Activated T-helper 9 cell treated with anti-CD3 and anti-CD28 coated beads, Interleukin-2, amount 50 U/mL, for 16 hours (primary cell): ENCODE data around the gene SHMT1.
"Not testable (repeated sequence)": the region's sequence is repeated elsewhere in the genome, so short reads cannot be mapped to it uniquely, and the experiment has no call there.

Experiments
- DNase-seq: peaks from one replicate; pipeline ENCODE4 v3.0.0-alpha.2; 2020; ENCODE audit warnings: low read depth

Gene SHMT1

DNA sequence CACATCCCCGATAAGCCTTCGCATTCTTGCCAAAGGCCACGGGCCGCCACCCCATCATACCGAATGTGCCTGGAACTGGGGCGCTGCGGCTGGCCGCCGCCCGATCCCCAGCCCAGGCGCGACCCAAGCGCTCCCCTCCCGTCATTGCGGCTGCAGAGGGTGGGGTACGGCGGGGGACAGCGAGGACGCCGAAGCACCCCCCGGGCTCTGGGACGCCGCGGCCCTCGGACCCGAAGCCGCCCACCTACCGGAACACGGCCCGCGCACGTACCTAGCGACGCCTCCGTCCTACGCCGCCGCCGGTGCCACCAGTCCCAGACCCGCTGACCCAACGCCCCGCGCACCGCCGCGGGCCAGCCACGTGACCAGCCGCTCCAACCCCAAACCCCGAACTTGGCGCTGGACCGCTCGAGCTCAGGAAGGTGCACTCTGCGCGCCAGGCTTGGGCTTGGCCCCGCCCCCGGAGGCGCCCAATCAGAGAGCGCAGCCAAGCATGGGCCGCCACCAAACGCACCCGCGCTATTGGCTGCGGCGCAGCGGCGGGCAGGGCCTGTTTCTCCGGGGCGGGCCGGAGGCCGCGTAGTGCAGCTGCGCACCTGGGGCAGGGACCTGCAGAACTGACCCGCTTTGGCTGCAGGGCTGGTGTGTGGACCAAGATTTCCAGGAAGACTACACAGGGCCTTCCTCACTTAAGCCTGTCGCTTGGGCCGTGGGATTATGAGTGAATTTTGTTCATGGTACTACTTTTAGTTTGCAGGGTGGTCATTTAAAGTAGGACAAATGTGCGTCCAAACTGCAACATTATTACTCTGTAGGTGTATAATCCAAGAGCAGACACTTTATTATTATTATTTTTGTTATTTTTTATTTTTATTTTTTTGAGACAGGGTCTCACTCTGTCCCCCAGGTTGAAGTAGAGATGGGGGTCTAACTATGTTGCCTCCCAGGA, at the start of gene SHMT1:
SHMT1 (minus strand) TSS at position 450 of the 949 bp plus-strand sequence. CDS start 7,569 bp downstream, outside the sequence.
- peak; percentile 88 for DNase-seq

DNA sequence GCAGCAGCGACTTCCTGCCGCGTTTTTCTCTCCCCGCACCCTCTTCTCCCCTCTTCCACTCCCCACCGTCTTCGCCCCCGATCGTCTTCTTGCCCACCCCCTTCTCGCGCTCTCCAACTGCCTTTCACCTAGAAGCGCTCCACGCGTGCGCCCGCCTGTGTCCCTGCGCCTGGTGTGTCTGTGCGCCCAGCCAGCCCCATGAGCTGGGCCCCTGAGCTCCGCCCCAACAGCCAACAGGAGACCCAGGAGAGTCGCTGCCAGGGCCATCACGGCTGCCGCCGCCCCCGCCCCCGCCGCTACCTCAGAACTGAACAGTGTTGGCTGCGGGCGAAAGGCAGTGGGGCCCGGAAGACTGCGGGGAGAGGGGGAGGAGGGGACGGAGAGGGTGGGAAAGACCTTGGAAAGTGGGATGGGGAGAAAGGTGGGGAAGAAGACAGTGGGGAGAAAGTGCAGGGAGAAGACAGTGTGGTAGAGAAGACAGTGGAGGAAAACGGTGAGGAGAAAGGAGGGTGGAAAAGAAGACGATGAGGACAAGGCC, 48.7 kb upstream of the SHMT1 start:
- DNase-seq, result not testable (repeated sequence)

DNA sequence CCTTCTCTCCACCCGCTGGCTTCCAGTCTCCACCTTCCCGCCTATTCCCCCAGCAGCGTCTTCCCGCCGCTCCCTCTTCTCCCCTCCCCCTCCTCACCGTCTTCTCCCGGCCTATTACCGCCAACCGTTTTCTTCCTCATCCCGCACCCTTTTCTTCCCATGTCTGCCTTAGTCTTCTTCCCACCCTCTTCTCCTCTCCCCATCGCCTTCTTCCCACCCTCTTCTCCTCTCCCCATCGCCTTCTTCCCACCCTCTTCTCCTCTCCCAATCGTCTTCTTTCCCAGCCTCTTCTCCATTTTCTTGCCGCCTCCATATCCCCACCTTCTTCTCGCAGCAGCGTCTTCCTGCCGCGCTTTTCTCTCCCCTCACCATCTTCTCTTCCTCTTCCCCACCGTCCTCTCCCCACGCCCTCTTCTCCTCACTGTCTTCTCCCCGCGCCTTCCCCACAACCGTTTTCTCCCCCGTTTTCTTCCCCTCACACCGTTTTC, 48.1 kb upstream of the SHMT1 start:
- not testable (repeated sequence) for DNase-seq

DNA sequence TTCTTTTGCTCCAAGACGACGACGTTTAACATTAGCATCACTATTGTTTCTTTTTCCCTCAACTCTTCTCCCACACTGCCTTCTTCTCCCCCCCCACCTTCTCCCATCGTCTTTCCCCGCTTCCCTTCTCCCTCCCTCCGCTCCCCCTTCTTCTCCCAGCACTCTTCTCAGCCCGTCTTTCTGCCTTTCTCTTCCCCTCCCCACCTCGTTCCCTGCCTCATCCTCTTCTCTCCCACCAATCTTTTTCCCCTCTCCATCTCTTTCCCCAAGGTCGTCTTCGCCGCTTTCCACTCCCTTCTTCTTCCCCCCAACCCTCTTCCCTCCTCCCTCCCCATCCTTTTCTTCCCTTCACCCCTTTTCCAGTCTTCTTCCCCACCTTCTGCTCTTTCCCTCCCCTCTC, 47.4 kb upstream of the SHMT1 start:
- DNase-seq, result not testable (repeated sequence)

DNA sequence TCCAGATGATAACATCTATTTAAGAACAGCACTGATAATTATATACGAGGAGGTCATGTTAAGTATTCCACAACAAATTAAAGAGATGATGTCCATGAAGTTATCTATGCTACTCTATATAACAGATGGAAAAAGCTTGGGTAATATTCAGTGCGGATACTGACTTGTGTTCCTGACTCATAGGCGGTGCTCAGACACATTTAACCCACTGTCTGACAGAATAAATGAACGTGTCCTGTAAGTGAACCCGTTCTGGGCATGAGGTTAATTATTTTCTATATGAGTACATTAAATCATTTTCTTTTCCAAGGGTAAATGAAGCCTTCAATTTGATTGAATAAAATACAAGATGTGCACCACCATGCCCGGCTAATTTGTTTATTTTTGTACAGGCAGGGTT, 46.0 kb upstream of the SHMT1 start:
- DNase-seq, result not testable (repeated sequence)

DNA sequence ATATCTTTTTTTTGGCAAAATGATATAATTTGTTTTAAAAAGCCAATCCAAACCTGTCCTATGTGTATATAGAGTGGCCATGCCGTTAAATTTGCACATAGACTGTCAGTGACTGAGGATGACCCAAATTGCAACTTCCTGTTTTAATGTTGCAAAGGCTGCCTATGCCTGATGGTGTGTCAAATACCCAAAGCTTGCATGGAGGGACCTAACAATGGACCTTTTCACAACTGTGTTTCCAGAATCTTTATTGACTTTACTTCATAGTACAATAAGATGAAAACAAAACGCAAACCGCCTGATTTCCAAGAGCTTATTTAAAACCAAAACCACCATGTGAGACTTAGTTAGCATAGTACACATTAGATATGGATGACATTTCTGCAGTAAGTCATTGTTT, 45.6 kb upstream of the SHMT1 start:
- not testable (repeated sequence) for DNase-seq

DNA sequence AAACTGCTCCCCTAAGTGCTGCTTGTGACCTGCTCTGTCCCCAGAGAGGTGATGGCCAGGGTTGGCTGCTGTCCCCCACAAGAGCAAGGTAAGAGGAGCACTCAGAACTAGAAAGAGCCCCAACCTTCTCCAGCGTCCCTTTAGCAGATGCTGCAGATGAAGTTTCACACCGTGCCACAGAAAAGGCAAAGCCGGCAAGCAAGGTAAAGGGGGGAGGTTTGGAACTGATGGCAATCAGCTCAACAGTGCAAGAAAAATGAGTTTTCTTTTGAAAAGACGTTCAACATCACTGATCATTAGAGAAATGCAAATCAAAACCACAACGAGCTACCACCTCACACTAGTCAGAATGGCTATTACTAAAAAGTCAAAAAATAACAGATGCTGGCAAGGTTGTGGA, 40.3 kb upstream of the SHMT1 start:
- not testable (repeated sequence) for DNase-seq

DNA sequence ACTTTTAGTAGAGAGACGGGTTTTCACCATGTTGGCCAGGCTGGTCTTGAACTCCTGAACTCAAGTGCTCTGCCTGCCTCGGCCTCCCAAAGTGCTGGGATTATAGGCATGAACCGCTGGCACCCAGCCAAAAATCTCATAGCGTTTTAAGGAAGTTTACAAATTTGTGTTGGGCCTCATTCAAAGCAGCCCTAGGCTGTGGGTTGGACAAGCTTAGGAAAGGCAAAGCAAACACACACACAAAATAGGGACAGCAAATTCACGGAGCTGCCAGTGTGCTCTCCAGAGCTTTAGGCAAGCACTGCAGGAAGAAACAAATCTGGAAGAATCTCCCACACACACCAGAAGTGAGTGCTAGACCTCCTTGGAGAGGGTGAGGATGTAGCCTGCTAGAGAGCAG, 39.8 kb upstream of the SHMT1 start:
- DNase-seq, result not testable (repeated sequence)

DNA sequence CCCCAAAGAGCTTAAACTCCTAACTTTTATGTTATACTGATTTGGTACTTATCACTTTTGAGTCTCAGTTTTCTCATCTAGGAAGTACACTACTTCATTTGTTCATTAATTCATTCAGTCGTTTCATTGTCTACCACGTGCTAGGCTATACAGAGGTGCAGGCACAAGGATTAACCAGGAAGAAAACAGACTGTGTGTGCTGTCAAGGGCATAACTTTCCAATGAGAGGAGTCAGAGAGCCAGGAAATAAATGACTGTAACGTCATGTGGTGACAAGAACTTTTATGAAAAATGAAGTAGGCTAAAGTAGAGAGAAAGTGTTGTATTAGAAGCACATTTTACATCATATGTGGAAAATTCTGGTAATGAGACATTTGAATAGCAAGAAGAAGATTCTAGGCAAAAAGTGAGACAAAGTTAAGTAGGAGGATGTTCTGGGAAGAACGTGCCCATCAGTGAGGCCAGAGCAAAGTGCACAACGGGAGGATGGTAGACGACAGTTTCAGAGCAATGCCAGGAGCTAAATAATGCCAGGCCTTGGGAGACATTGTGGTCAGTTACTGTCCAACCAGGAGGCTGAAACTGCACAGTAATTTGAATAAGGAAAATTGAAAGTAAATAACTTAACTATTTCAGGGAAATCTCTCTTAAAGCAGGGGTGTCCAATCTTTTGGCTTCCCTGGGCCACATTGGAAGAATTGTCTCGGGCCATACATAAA, 38.7 kb upstream of the SHMT1 start:
- not testable (repeated sequence) for DNase-seq

DNA sequence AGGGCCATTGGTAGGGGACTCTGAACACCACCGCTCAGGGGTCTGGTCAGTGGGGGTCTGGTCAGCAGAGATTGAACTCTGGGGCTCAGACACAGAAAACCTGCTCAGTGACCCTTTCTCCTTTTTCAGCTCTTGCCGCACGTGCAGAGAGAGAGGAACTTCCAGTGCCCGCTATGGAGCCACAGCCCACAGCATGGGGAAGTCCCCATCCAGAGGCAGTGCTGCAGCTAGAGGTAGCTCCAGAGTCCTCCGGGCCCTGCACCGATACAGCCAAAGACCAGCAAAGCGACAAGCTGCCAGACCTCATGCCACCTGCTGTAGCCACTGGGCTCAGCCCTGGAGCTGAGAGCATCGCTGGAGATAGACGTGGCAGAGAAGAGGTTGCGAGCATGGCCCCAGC, 25.4 kb upstream of the SHMT1 start:
- not testable (repeated sequence) for DNase-seq

DNA sequence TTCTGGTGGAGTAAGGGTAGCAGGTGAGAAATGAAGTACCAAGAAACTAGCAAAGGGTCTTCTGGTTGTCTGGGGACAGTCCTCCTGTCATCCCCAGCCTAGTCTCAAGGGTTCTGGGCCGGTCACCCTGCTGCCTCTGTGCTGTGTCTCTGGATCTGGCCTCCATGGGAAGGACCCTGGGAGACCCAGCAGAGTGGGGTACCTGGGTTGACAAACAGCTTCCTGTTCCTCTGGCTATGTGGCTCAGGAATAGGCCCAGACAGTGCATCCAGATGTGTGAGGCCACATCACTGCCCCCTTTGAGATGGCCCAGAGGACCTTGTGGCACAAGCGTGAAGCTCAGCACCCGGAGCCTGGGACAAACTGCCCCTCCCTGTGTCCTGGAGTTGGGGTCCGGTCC, 24.9 kb upstream of the SHMT1 start:
- not testable (repeated sequence) for DNase-seq

DNA sequence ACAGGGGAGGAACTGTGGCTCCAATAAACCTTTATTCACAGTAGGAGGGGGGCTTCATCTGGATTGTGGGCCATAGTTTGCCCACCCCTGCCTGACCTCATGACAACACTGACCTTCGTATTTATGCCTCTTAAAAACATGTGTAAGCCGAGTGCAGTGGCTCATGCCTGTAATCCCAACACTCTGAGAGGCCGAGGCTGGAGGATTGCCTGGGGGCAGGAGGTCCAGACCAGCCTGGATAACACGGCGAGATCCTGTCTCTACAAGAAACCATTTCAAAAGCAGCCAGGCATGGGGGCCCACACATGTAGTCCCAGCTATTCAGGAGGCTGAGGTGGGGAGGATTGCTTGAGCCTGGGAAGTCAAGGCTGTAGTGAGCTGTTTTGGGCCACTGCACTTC, 24.2 kb upstream of the SHMT1 start:
- not testable (repeated sequence) for DNase-seq

DNA sequence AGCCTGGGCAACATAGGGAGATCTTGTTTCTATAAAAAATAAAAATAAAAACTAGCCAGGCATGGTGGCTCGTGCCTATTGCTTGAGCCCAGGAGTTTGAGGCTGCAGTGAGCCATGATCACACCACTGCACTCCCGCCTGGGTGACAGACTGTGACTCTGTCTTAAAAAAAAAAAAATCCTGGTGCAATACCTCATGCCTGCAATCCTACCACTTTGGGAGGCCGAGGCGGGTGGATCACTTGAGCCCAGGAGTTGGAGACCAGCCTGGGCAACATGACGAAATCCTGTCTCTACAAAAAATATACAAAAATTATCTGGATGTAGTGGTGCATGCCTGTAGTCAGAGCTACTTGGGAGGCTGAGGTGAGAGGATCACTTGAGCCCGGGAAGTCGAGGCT, 20.9 kb upstream of the SHMT1 start:
- DNase-seq, result not testable (repeated sequence)

DNA sequence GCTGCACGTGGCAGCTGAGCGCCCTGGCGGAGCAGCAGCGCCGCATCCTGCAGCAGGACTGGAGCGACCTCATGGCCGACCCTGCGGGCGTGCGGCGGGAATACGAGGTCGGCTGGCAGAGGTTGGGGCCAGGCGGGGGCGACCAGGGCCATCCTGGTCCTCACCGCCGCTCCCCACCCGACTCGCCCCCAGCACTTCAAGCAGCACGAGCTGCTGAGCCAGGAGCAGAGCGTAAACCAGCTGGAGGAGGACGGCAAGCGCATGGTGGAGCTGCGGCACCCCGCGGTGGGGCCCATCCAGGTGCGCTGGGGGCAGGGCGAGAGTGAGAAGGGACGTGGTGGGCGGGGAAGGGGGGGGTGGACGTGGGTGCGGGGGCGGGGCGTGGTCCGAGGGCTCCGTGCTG, 19.7 kb upstream of the SHMT1 start:
- not testable (repeated sequence) for DNase-seq

DNA sequence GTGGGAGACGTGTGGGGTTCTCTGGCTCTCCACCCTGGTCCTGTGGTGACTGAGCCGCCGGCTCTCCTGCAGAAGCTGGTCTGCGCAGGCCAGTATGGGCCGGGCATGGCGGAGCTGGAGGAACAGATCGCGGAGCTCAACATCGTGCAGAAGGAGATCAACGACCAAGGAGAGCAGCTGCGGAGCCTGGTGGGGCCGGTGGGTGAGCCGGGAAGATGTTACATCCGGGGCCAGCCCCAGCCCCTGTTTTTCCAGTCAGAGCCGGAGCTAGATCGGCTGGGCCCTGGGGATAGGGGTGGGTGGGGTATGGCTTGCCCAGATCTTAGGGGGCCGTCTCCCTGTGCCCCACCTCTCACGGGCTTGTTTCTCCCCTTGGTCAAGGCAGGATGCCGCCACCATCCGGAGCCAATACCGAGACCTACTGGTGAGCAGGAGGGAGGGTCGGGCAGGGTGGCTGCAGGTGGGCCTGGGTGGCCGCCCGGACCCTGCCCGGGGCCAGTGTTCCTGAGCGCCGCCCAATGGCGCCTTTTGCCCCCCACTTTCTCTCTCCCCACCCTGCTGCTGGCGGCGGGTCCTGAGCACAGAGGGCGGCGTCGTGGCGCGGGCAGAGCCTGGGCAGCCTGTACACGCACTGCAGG, 19.2 kb upstream of the SHMT1 start:
- no peak for DNase-seq

DNA sequence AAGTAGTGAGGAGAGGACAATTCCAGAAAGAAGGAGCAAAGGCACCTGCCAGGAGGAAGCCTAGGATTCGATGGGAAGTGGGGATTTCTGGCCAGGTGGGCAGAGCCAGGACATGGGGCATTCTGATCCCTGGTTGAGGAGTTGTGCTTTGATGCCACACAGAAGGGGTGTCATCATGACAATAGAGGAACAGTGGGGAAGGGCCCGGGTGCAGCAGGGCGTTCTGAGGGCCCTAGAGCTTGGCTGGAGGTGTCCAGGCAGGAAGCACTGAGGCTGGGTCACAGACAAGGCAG, 18.5 kb upstream of the SHMT1 start:
- DNase-seq, result no peak

DNA sequence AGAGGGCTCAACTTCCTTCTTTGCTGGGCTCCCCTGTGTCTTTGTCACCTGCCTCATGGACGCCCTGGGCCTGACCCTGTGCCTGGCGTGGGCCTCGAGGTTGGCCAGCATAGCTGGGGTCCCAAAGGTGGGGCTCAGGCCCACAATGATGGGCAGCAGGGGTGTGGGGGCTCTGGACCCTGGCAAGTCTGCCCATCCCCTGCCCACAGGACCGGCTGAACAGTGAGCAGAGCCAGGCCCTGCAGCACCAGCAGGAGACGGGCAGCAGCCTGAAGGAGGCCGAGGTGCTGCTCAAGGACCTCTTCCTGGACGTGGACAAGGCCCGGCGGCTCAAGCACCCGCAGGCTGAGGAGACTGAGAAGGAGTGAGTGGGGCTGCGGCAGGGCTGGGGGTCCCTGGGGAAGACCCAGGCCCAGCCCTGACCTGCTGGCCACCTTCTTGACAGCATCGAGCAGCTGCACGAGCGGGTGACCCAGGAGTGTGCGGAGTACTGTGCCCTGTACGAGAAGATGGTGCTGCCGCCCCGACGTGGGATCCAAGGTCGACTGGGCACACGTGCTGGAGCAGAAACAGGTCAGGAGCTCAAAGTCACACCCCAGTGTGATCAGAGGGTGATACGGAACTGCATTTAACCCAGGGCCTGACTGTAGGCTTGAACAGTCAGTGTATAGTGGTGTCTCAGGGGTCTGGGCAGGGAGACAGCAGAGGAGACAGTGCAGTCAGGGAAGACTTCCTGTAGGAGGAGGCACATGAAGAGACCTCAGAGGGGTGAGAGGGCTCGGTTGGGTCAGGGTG, 18.0 kb upstream of the SHMT1 start:
- DNase-seq, result no peak

DNA sequence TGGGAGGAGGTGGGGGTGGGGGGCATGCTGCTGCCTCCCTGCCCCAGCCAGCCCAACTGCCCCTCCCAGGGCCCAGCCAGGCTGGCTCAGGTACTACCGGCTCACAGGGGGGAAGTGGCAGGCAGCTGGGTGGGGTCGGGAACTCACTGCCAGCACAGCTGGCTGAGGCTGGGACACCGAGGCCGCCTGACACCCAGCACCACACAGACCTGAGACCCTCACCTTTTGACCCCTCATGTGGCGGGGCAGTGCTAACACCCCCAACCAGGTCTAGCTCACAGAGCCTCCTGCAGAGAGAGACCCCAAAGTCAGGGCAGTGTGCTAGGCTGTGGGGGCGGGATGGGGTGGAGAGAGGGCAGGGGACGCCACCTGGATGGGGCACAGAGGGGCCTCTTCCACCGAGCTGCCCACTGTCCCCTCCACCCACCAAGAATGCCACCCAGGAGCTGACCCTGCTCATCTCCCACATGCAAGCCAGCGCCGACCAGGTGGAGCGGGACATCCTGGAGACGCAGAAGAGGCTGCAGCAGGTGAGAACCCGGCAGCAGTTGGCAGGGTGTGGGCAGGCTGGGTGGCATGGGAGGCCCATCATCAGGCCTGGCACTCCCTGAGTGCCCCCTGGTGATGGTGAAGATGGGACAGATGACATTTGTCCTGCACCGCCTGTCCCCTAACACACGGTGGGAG, 17.3 kb upstream of the SHMT1 start:
- no peak for DNase-seq

DNA sequence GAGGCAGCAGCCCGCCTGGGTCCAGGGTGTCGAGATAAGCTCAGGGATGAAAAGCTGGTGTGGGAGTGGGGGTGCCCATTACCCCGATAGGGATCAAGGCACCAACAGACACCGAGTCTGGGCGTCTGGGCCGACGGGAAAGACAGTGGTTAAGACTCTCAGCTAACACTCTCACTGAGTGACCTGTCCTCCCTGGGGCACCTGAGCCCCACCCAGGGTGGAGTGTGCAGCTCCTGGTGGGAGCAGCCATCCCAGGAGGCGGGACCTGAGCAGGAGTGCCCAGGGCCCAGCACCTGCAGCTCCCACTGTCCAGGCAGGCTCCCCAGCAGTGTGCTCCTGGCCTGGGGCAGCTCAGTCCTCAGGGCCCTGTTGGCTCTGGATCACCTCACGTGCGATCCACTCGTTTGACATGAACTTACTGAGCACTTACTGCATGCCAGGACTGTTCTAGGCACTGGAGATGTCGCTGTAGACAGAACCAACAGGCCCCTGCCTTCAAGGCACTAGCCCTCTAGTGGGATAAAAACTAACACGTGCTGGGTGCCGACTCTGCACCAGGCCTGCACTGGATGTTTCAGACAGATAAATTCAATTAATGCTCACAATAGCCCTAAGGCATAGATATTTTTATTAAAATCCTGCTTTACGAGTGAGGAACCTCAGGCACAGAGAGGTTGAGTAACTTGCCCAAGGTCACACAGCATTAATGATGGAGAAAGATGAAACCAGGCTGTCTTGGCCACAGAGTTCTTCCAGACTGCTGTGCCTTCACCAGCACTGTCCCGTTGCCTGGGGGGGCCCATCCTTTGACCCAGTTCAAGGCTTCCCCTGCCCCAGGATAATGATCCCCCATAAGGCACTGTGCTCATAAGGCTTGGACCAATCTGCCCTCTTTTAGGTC, 16.1 kb upstream of the SHMT1 start:
- DNase-seq, result no peak

DNA sequence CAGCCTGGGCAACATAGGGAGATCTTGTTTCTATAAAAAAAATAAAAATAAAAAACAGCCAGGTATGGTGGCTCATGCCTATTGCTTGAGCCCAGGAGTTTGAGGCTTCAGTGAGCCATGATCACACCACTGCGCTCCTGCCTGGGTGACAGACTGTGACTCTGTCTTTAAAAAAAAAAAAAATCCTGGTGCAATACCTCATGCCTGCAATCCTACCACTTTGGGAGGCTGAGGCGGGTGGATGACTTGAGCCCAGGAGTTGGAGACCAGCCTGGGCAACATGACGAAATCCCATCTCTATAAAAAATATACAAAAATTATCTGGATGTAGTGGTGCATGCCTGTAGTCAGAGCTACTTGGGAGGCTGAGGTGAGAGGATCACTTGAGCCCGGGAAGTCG, 15.3 kb upstream of the SHMT1 start:
- DNase-seq, result not testable (repeated sequence)
